Brain microvascular endothelial cell (primary cell): ENCODE measurements around the gene SIGLEC14.
"Not testable (repeated sequence)": the region's sequence is repeated elsewhere in the genome, so short reads cannot be mapped to it uniquely, and the experiment has no call there.

Experiments
- DNase-seq: peaks from one replicate; pipeline ENCODE4 v3.0.0-alpha.2; 2020
- H3K27ac ChIP-seq: fragments of 250-450 bp; sonication (Bioruptor Pico); 2 replicates; pipeline ENCODE4 v1.5.1; 2020; ENCODE audit warnings: mild to moderate bottlenecking, moderate library complexity
- H3K27me3 ChIP-seq: fragments of 250-450 bp; sonication (Bioruptor Pico); replicated peaks from 2 replicates; pipeline ENCODE4 v1.5.1; 2020; ENCODE audit warnings: mild to moderate bottlenecking
- H3K36me3 ChIP-seq: fragments of 250-450 bp; sonication (Bioruptor Pico); replicated peaks from 2 replicates; pipeline ENCODE4 v1.5.1; 2020; ENCODE audit warnings: mild to moderate bottlenecking
- H3K4me3 ChIP-seq: 2 replicates; pipeline ENCODE4 v1.5.1; 2011; ENCODE audit warnings: low read depth, mild to moderate bottlenecking, control low read depth, low read length, moderate library complexity
- CTCF ChIP-seq: IDR thresholded peaks from 2 replicates; pipeline ENCODE4 v1.5.1; 2011; ENCODE audit warnings: low read depth, mild to moderate bottlenecking, moderate library complexity, low read length, control low read depth, inconsistent platforms; ENCODE audit errors: missing control alignments
- in situ Hi-C: cut with HindIII; loops from 2 replicates; pipeline ENCODE4 v1.10.0; 2017; ENCODE audit warnings: low sequenced_read_pairs, low pct_ligation_motif_present

The SIGLEC14 gene

GRCh38 chr19:51637362-51637978, 9.2 kb downstream of the SIGLEC14 start:
- no peak overlapping the region for H3K27ac ChIP-seq
- no peak for DNase-seq
- no peaks in the 10 kb centered on the region for H3K36me3 ChIP-seq
- in situ Hi-C loops = no loop called here
- no peak for TF ChIP-seq CTCF
- no peak overlapping the region for H3K4me3 ChIP-seq
- H3K27me3 ChIP-seq = no peaks in the 10 kb centered on the region

GRCh38 chr19:51632126-51632525, 14.5 kb downstream of the SIGLEC14 start:
- no peaks in the 10 kb centered on the region for H3K27me3 ChIP-seq
- in situ Hi-C loops = no loop called here
- no peaks in the 10 kb centered on the region for H3K36me3 ChIP-seq
- TF ChIP-seq CTCF = no peak
- no peak overlapping the region for H3K27ac ChIP-seq
- no peak for DNase-seq
- no peak overlapping the region for H3K4me3 ChIP-seq

GRCh38 chr19:51630315-51630714, 16.3 kb downstream of the SIGLEC14 start, which contains the start of gene SIGLEC5:
TSS of gene SIGLEC5 (minus strand) at chr19:51630401. CDS start at chr19:51630335, 66 bp downstream.
- H3K27me3 ChIP-seq, H3K27ac ChIP-seq, H3K36me3 ChIP-seq, DNase-seq, H3K4me3 ChIP-seq, in situ Hi-C loops: not testable (repeated sequence)

GRCh38 chr19:51628153-51628939, 18.3 kb downstream of the SIGLEC14 start:
- no peak overlapping the region for H3K27ac ChIP-seq
- H3K4me3 ChIP-seq = no peak overlapping the region
- no peaks in the 10 kb centered on the region for H3K27me3 ChIP-seq
- DNase-seq = no peak
- no peak for TF ChIP-seq CTCF
- H3K36me3 ChIP-seq = no peaks in the 10 kb centered on the region
- in situ Hi-C loops = no loop called here

- DNase-seq = no peak
- Histone ChIP-seq H3K36me3 (no peaks in the 10 kb centered on the region), H3K27me3 (no peaks in the 10 kb centered on the region), H3K27ac (no peak overlapping the region), H3K4me3 (no peak overlapping the region)
- in situ Hi-C loops = no loop called here
- TF ChIP-seq CTCF = no peak
Measured at GRCh38 chr19:51627491-51628138, 19.0 kb downstream of the SIGLEC14 start.

GRCh38 chr19:51626675-51627074, 19.9 kb downstream of the SIGLEC14 start:
- no peak overlapping the region for H3K4me3 ChIP-seq
- in situ Hi-C loops = no loop called here

More at GRCh38 chr19:51626675-51627074, 19.9 kb downstream of the SIGLEC14 start:
- no peak for DNase-seq
- no peaks in the 10 kb centered on the region for H3K36me3 ChIP-seq
- TF ChIP-seq CTCF = no peak
- no peaks in the 10 kb centered on the region for H3K27me3 ChIP-seq
- no peak overlapping the region for H3K27ac ChIP-seq
